Stimulated activated CD4-positive, alpha-beta T cell treated with anti-CD3 and anti-CD28 coated beads, Interleukin-12 subunit alpha, Interleukin-12 subunit beta, amount 100 ng/mL, for 24 hours (primary cell): ENCODE results near the gene CTSS.
A peak's percentile ranks its signal among the peaks of the same experiment; 100 is the strongest.

Experiments used
- DNase-seq, 2 experiments: peaks; one replicate each; pipeline ENCODE4 v3.0.0-alpha.2; 2020; ENCODE audit warnings: low read depth in 2 of 2

CTSS gene

DNA sequence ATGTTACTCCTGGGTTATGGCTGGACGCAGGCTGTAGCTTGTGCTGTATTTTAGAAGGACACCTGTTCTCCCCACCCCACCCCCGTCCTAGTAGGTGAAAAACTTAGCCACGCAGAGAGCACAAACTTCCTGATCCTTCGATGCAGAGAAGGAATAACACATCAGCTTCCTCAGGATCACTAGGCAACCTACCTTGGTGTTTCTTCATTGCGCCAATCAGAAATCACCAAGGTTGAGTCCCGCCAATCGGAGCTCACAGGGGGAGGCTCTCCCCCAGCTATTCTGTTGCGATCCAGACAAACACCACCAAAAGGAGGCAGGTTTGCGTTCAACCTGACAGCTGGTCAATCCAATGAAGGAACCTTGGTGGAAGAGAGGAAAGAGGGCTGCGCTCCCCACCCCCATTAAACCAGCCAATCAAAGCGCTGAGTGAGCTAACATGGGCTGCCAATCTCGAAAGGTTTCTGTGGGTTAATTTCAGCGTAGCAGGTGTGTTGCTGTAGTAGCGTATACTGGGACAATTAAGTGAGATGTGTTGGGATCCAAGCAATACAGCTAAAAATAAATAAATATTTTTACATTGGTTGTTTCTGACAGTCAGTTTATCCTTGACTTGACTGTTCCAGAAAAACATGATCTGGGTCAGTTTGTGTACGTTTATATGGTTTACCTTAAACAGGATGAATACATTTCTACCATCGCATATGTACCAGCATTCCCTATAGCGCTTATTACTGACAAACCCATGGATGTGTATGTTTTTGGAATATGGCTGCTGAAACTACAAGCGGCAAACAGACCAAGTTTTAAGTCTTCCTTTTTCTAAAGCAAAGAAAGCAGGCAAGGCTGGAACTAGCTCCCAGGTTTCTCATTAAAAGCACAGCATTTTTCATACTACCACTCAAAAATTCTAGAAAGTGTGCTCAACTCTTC is 68.3 kb downstream of the CTSS start, which contains the start of gene GOLPH3L:
Gene GOLPH3L (minus strand): TSS at position 160 of the 933 bp plus-strand sequence. CDS start 2,316 bp downstream, outside the sequence.
- DNase-seq = peak; percentile 78 to 86

DNA sequence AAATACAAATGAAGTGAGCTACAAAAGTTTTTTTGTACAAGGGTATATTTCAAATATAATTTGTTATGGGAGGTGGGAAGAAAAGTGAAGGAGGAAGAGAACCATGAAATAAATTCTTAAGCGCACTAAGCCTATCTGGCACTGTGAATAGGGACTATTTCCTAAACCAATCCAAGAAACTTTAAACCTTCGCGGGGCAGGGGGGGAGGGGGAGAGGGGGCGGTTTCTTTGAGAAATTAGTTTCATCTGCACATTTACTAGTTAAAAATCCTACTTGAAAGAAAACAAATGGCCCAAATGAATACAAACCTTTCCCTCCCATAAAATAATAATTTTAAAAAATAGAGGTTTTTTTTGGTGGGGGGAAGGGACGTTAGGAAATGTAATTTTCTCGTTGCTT is 69.0 kb downstream of the CTSS start:
- DNase-seq = no peak

DNA sequence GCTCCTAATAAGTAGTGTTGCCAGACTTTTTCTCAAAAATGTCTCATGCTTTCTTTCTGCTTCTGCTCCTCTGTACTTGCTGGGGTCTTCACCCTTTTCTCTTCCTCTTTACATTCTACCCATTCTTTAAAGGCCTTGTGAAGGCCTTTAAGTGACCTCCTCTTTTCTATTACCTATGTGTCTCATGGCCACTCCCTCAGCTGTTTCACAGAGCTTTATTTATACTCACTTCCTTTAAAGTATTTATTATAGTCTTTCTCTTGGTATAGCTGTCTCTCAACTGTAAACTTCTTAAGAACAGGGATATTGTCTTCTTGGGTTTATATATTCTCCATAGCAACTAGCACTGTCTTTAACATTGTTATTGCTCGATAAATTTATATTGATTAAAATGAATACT is 69.4 kb downstream of the CTSS start:
- no peak for DNase-seq

DNA sequence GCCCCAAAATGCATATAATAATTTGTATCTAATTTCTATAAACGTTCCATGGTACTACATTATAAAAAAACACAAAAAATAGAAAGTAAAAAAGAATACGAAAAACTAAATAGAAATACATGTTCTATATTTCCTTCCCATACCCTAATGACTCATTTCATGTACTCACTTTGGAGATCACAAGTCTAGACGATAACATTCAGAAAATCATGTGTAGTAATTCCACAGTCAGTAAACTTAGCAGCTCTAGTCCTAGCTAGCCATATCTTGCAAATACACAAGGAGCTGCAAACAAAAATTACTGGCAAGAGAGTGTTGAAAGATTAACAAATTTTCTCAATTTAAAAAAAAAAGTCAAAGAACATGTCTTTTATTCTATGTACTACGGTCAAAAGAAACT is 70.0 kb downstream of the CTSS start:
- no peak for DNase-seq

DNA sequence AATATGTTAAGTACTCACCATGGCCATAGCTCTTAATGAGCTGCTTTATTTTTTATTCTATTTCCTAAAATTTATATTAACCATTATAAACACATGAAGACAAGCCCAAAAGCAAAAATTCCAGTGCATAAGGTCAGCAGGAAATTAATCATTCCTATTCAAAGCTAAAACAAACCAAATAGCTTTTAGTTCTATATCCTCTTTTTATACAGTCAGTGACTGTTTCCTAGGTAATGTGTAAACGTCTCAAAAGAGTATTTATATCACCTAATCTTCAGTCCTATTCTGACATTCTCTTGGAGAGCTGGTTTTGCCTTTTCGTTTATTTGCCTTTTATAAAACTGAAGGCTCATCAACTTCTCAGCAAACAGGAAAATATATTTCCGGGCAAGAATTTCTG is 72.9 kb downstream of the CTSS start:
- DNase-seq = no peak

DNA sequence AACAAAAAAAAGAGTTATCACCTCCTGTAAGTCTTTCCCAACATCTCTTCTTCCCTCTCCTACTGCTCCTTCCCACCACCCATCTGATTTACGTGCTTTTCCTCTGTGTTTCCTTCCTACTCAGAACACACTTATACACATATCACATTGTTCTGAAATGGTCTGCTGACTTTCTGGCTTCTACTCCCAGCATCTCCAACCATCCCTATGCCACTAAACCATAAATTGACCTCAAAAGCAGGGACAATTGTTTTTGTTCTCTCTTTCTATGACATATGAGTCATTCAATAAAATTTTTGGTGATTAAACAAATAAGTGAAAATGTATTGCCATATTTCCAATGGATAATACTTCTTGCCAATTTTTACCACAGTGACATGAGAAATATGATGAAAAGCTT is 76.8 kb downstream of the CTSS start:
- DNase-seq = no peak

DNA sequence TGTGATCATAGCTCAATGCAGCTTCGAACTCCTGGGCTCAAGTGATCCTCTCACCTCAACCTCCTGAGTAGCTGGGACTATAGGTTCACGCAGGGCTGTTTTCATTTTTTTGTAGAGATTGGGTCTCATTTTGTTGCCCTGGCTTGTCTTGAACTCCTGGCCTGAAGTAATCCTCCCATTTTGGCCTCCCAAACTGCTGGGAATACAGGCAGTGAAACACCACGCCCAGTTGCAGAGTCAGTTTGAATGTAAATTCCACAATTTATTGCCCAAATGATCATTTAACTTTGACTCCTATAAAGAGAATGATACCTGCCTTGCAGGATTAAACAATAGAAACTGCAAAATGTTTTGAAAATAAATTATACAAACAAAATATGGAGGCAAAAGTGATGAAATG is 79.3 kb downstream of the CTSS start:
- no peak for DNase-seq

DNA sequence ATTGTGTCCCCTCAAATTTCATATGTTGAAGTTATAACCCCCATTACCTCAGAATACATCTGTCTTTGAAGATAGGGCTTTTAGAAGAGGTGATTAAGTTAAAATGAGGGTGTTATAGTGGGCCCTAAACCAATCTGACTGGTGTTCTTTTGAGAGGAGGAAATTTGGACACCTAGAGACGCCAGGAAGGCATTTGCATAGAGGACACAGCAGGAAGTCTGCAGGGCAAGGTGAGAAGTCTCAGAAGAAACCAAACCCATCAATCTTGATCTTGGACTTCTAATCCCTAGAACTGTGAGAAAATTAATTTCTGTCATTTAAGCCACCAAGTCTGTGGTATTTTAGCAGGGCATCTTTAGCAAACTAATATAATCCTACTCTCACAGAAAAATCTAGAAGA is 81.7 kb downstream of the CTSS start:
- no peak for DNase-seq
